Gastroesophageal sphincter (tissue), 4 donors: ENCODE data around the gene PDE4B. TPM values are rescaled to one million over a fixed set of nuclear protein-coding genes. Genes with fewer than 3 reads are reported as not detected.

Source experiments
- ATAC-seq: fragments of 150-250 bp; one replicate; pipeline ENCODE4 v1.9.1; 2016; ENCODE audit warnings: mild to moderate bottlenecking, moderate library complexity
- H3K27ac ChIP-seq, 4 donors: fragments of 200-600 bp; sonication (generic) in 3 of 4; 1 replicate in 3 of 4; 2 replicates in 1 of 4; pipeline ENCODE4 v1.5.1; 2016 to 2019
- H3K27me3 ChIP-seq: fragments of 200-600 bp; sonication (generic); one replicate; pipeline ENCODE4 v1.5.1; 2019
- H3K36me3 ChIP-seq, 2 donors: fragments of 200-600 bp; sonication (generic); one replicate each; pipeline ENCODE4 v1.5.1; 2019; ENCODE audit warnings: control low read depth in 1 of 2
- H3K4me1 ChIP-seq, 3 donors: fragments of 200-600 bp; sonication (generic); 1 replicate in 2 of 3; 2 replicates in 1 of 3; pipeline ENCODE4 v1.5.1; 2016 to 2019; ENCODE audit warnings: control low read depth in 2 of 3
- H3K4me3 ChIP-seq, 2 donors: fragments of 200-600 bp; sonication (generic); one replicate each; pipeline ENCODE4 v1.5.1; 2019; ENCODE audit warnings: mild to moderate bottlenecking in 1 of 2, moderate library complexity in 1 of 2
- H3K9me3 ChIP-seq, 3 donors: fragments of 200-600 bp; sonication (generic); one replicate each; pipeline ENCODE4 v1.5.1; 2017 to 2019; ENCODE audit warnings: control low read depth in 2 of 3
- EP300 ChIP-seq: sonication (generic); formaldehyde crosslinking; IDR thresholded peaks from one replicate; pipeline ENCODE4 v1.6.1; 2017; ENCODE audit warnings: antibody characterized with exemption, mild to moderate bottlenecking
- POLR2A ChIP-seq, 2 donors: fragments of 450-650 bp; IDR thresholded peaks; one replicate each; pipeline ENCODE4 v1.6.1; 2017; ENCODE audit warnings: antibody characterized with exemption in 2 of 2, mild to moderate bottlenecking in 2 of 2, moderate library complexity in 1 of 2
- POLR2AphosphoS5 ChIP-seq: sonication (generic); formaldehyde crosslinking; IDR thresholded peaks from one replicate; pipeline ENCODE4 v1.6.1; 2017; ENCODE audit warnings: antibody characterized with exemption
- WGBS, 2 donors: methylation state at CpG; one replicate each; pipeline ENCODE4 v1.1.5; 2018; ENCODE audit warnings: low coverage in 1 of 2; 5-methylcytosine and 5-hydroxymethylcytosine counted together
- total RNA-seq, 4 donors: library from RNA; depleted of rRNA; stranded (reverse); fragments of >200 nt; gene quantifications; one replicate each; pipeline ENCODE4 v1.1.0, GENCODE V29; 2016
- TF ChIP-seq, protein P1 (sequence below), 4 experiments: fragments of 200-600 bp in 2 of 4; fragments of 450-650 bp in 2 of 4; sonication (generic) in 1 of 4; IDR thresholded peaks; one replicate each; pipeline ENCODE4 v1.5.1; 2017 to 2019; ENCODE audit warnings: antibody characterized with exemption in 4 of 4, mild to moderate bottlenecking in 2 of 4, moderate library complexity in 2 of 4

The PDE4B gene
- total RNA-seq, 4 donors from 2014 or later = 5.9 to 16.2 (median 8.8) TPM

DNA sequence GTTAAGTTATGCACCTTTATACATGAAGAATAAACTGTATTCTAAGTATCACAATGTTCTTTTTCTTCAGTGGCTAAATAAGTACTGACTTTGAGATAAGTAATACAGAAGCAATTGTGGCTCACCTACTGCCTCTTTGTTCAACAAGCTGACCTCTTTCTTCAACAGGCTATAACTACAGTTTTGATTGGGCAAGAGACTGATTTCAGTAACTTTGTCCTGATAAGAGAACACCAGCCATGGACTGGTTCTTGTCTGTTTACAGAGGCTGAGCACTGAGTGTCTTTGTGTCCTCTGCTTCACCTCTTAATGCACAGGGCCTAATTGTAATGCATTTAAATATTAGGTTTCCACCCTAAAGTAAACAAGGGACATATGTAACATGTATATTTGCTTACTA is 34.6 kb upstream of the PDE4B start:
- H3K9me3 ChIP-seq = no peaks in the 10 kb centered on the region
- no peaks in the 10 kb centered on the region for H3K4me1 ChIP-seq
- no peaks in the 10 kb centered on the region for H3K36me3 ChIP-seq
- no peak for ATAC-seq
- H3K27ac ChIP-seq = no peak overlapping the region
- no peak overlapping the region for H3K4me3 ChIP-seq
- no peaks in the 10 kb centered on the region for H3K27me3 ChIP-seq
- TF ChIP-seq EP300 (no peak), POLR2AphosphoS5 (no peak), POLR2A (IDR thresholded peaks at IDR 0.05) (no peak)
- TF ChIP-seq, protein P1, sequence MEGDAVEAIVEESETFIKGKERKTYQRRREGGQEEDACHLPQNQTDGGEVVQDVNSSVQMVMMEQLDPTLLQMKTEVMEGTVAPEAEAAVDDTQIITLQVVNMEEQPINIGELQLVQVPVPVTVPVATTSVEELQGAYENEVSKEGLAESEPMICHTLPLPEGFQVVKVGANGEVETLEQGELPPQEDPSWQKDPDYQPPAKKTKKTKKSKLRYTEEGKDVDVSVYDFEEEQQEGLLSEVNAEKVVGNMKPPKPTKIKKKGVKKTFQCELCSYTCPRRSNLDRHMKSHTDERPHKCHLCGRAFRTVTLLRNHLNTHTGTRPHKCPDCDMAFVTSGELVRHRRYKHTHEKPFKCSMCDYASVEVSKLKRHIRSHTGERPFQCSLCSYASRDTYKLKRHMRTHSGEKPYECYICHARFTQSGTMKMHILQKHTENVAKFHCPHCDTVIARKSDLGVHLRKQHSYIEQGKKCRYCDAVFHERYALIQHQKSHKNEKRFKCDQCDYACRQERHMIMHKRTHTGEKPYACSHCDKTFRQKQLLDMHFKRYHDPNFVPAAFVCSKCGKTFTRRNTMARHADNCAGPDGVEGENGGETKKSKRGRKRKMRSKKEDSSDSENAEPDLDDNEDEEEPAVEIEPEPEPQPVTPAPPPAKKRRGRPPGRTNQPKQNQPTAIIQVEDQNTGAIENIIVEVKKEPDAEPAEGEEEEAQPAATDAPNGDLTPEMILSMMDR (IDR thresholded peaks at IDR 0.05) = no peak

DNA sequence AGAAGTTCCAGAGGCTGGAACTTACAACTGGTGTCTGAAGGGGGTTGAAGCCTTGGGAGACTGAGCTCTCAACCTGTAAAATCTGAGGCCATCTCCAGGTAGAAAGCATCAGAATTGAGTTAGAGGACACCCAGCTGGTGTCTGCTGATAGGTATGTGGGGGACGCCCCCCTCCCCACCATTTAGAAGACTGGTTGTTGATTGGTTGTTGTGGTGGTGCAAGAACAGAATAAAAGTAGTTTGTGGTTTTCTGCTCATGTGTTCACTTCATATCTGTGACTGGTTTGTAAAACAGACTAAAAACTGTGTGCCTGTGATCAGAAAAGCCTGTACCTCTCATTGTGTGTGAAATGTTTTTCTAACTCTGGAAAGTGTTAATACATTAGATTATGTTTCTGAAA is 33.2 kb upstream of the PDE4B start:
- Histone ChIP-seq H3K4me3 (no peak overlapping the region), H3K36me3 (no peaks in the 10 kb centered on the region), H3K27ac (no peak overlapping the region), H3K9me3 (no peaks in the 10 kb centered on the region), H3K27me3 (no peaks in the 10 kb centered on the region), H3K4me1 (no peaks in the 10 kb centered on the region)
- TF ChIP-seq EP300 (no peak), POLR2A (IDR thresholded peaks at IDR 0.05) (no peak), POLR2AphosphoS5 (no peak)
- TF ChIP-seq, protein P1 (IDR thresholded peaks at IDR 0.05) = no peak
- ATAC-seq = no peak
- WGBS, 2 donors = 80 to 100% methylated on average over 1 of the region's 1 CpG

GRCh38 chr1:65762081-65762862 is 30.4 kb upstream of the PDE4B start:
- 42 to 53% methylated on average over 8 of the region's 8 CpGs for WGBS, 2 donors
- TF ChIP-seq EP300 (no peak), POLR2A (IDR thresholded peaks at IDR 0.05) (no peak), POLR2AphosphoS5 (no peak)
- TF ChIP-seq, protein P1 (IDR thresholded peaks at IDR 0.05) = no peak
- no peaks in the 10 kb centered on the region for H3K4me1 ChIP-seq

DNA sequence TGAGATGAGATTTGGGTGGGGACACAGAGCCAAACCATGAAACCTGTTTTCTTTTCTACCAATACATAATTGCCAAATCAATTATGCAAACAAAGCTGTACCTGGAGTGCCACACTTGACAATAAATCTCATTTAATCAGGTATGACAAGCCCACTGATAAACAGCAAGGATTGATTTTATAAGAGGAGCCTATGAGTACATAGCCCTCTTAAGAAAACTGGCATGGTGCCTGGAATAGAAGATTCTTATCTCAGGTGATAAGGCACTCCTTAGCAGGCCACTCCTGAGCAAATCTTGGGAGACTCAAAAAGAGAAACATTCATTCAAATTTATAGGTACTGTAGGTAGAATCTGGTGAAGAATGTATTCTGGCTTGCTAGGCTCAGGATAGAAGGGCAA is 28.6 kb upstream of the PDE4B start:
- TF ChIP-seq, protein P1 (IDR thresholded peaks at IDR 0.05) = no peak
- no peak for TF ChIP-seq POLR2A (IDR thresholded peaks at IDR 0.05)
- TF ChIP-seq EP300 = no peak
- no peak for TF ChIP-seq POLR2AphosphoS5
- no peak overlapping the region for H3K4me3 ChIP-seq

More at GRCh38 chr1:65762081-65762862, 30.4 kb upstream of the PDE4B start:
- Histone ChIP-seq H3K27ac (no peak overlapping the region), H3K9me3 (no peaks in the 10 kb centered on the region), H3K27me3 (no peaks in the 10 kb centered on the region), H3K36me3 (no peaks in the 10 kb centered on the region), H3K4me3 (no peak overlapping the region)
- no peak for ATAC-seq

GRCh38 chr1:65765631-65766030 is 27.1 kb upstream of the PDE4B start:
- H3K36me3 ChIP-seq = no peaks in the 10 kb centered on the region
- no peak for TF ChIP-seq POLR2AphosphoS5
- TF ChIP-seq POLR2A (IDR thresholded peaks at IDR 0.05) = no peak
- TF ChIP-seq, protein P1 (IDR thresholded peaks at IDR 0.05) = no peak
- TF ChIP-seq EP300 = no peak
- no peaks in the 10 kb centered on the region for H3K27me3 ChIP-seq
- no peak overlapping the region for H3K4me3 ChIP-seq
- 73 to 80% methylated on average over 1 to 4 of the region's 4 CpGs for WGBS, 2 donors
- no peak for ATAC-seq
- H3K27ac ChIP-seq = no peak overlapping the region
- no peaks in the 10 kb centered on the region for H3K4me1 ChIP-seq
- no peaks in the 10 kb centered on the region for H3K9me3 ChIP-seq

More for the DNA sequence above, 28.6 kb upstream of the PDE4B start:
- Histone ChIP-seq H3K27me3 (no peaks in the 10 kb centered on the region), H3K9me3 (no peaks in the 10 kb centered on the region), H3K27ac (no peak overlapping the region), H3K4me1 (no peaks in the 10 kb centered on the region), H3K36me3 (no peaks in the 10 kb centered on the region)
- ATAC-seq = no peak
